Endothelial cell of hepatic sinusoid (primary cell): ENCODE results near the gene NINL.

Source experiments
- in situ Hi-C: cut with HindIII; loops from 2 replicates; pipeline ENCODE4 v1.10.0; 2017; ENCODE audit warnings: low sequenced_read_pairs

NINL gene

GRCh38 chr20:25437153-25437581 is 148.2 kb downstream of the NINL start:
- in situ Hi-C loops = no loop called here

GRCh38 chr20:25424536-25424935 is 160.8 kb downstream of the NINL start:
- in situ Hi-C loops = no loop called here

GRCh38 chr20:25422032-25422431 is 163.3 kb downstream of the NINL start:
- in situ Hi-C loops = no loop called here

- in situ Hi-C loops = no loop called here
These were observed 164.2 kb downstream of the NINL start for GRCh38 chr20:25421102-25421501.

- in situ Hi-C loops = loop anchor here (5.0 kb wide), 1 partner anchor 96 kb away; no protein-coding TSS in a partner anchor
These were observed 166.6 kb downstream of the NINL start for GRCh38 chr20:25418776-25419175.

- in situ Hi-C loops = no loop called here
These were observed 176.4 kb downstream of the NINL start for GRCh38 chr20:25408890-25409289.

GRCh38 chr20:25408170-25408547 is 177.2 kb downstream of the NINL start:
- in situ Hi-C loops = no loop called here

GRCh38 chr20:25407311-25408169 is 177.8 kb downstream of the NINL start, which contains the start of gene GINS1:
TSS of gene GINS1 (plus strand) at chr20:25407673. CDS start at chr20:25407821, 148 bp downstream.
- in situ Hi-C loops = no loop called here
